GM18505 (cell line): ENCODE data around the gene GRM1.

ENCODE experiments used
- ATAC-seq: cut with Tn5 transposase; IDR thresholded peaks from one replicate; pipeline ENCODE4 v1.9.1; 2021; ENCODE audit not compliant: unreplicated experiment
- POLR2A ChIP-seq: IDR thresholded peaks from 4 replicates; pipeline ENCODE4 v1.6.1; 2011; ENCODE audit warnings: borderline replicate concordance; ENCODE audit not compliant: insufficient read depth, insufficient read length; ENCODE audit errors: extremely low read depth

Gene GRM1

GRCh38 chr6:146071781-146072180 lies 42.9 kb downstream of the GRM1 start:
- ATAC-seq, result no peak
- no peak for TF ChIP-seq POLR2A

GRCh38 chr6:146077992-146078391 lies 49.1 kb downstream of the GRM1 start:
- no peak for TF ChIP-seq POLR2A
- ATAC-seq, result no peak

- ATAC-seq, result no peak
- TF ChIP-seq POLR2A, result no peak
These were observed 58.5 kb downstream of the GRM1 start for GRCh38 chr6:146087386-146087785.

- TF ChIP-seq POLR2A, result no peak
- no peak for ATAC-seq
These were observed 61.6 kb downstream of the GRM1 start for GRCh38 chr6:146090474-146090873.

- no peak for TF ChIP-seq POLR2A
- ATAC-seq, result no peak
These were observed 64.3 kb downstream of the GRM1 start for GRCh38 chr6:146092961-146093686.

GRCh38 chr6:146095481-146095880 lies 66.6 kb downstream of the GRM1 start:
- no peak for TF ChIP-seq POLR2A
- ATAC-seq, result no peak

GRCh38 chr6:146097586-146097985 lies 68.7 kb downstream of the GRM1 start:
- no peak for ATAC-seq
- no peak for TF ChIP-seq POLR2A

- TF ChIP-seq POLR2A, result no peak
- ATAC-seq, result no peak
These were observed 71.9 kb downstream of the GRM1 start for GRCh38 chr6:146100776-146101175.

- ATAC-seq, result no peak
- no peak for TF ChIP-seq POLR2A
These were observed 74.7 kb downstream of the GRM1 start for GRCh38 chr6:146103416-146104072.

- TF ChIP-seq POLR2A, result no peak
- ATAC-seq, result no peak
These were observed 77.7 kb downstream of the GRM1 start for GRCh38 chr6:146106532-146106931.

- ATAC-seq, result no peak
- TF ChIP-seq POLR2A, result no peak
These were observed 82.1 kb downstream of the GRM1 start for GRCh38 chr6:146110990-146111389.

- no peak for TF ChIP-seq POLR2A
- ATAC-seq, result no peak
These were observed 83.1 kb downstream of the GRM1 start for GRCh38 chr6:146111881-146112450.

- no peak for ATAC-seq
- no peak for TF ChIP-seq POLR2A
These were observed 84.3 kb downstream of the GRM1 start for GRCh38 chr6:146113084-146113623.

GRCh38 chr6:146123616-146124015 lies 94.8 kb downstream of the GRM1 start:
- TF ChIP-seq POLR2A, result no peak
- no peak for ATAC-seq
